Lower leg skin (tissue), 3 donors: ENCODE data around the gene GLP2R.

ENCODE experiments used
- CTCF ChIP-seq, 3 donors: fragments of 450-650 bp; IDR thresholded peaks; one replicate each; pipeline ENCODE4 v1.5.1; 2016; ENCODE audit warnings: antibody characterized with exemption in 3 of 3, mild to moderate bottlenecking in 3 of 3, moderate library complexity in 2 of 3
- POLR2A ChIP-seq, 2 donors: fragments of 450-650 bp; IDR thresholded peaks; one replicate each; pipeline ENCODE4 v1.6.1; 2016 to 2017; ENCODE audit warnings: antibody characterized with exemption in 2 of 2, mild to moderate bottlenecking in 1 of 2, moderate library complexity in 1 of 2

- TF ChIP-seq CTCF (IDR thresholded peaks at IDR 0.05) (no peak), POLR2A (IDR thresholded peaks at IDR 0.05) (no peak)
Measured at GRCh38 chr17:9935408-9935807, 109.7 kb downstream of the GLP2R start.
